ENCODE results near the gene GNAT2.
"Not testable (repeated sequence)": the region's sequence is repeated elsewhere in the genome, so short reads cannot be mapped to it uniquely, and the experiment has no call there.

GNAT2 gene

DNA sequence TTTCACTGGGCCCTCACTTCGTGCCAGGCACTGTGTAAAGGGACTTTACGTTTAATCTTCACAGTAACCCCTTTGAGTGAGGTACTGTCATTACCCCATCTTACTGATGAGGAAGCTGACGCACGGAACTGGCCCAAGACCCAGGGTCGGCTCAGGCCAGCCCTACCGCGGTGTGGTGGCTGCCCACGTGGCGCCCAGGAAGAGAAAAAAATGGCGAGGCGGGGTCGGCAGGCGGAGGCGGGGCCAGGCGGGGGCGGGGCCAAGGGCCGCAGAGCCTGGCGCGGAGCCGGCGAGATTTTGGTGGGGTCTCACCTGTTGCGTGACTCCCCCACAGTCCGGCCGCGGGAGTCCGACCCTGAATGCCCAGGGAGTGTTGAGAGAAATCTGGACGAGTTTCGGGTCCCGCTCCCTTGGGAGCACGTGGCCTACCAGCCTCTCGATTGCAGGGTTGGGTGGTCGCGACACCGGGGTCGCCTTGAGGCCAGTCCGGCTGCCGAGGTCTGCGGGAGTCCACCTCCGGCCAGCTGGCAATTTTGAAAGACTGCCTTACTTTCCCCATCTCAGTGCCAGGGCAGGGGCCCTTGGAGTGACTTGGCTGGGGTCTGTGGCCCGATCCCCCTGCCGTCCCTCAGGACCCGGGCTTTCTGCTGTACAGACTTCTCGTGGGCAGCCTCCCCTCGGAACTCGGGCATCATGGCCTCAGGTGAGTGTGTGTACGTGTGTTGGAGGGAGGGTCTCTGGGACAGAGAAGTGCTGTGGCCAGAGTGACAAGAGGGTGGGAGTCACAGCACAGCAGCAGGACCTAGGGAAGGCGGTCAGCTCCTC lies at the start of gene GNAT2, which contains the start of gene AMPD2:
Gene GNAT2 (minus strand): TSS at position 41 of the 825 bp plus-strand sequence. CDS start 6,746 bp downstream, outside the sequence.
Gene AMPD2 (plus strand): TSS at position 262 of the 825 bp plus-strand sequence. CDS start 1,339 bp downstream, outside the sequence.
- DNase-seq (ENCODE audit: low spot score): peak; percentile 49

DNA sequence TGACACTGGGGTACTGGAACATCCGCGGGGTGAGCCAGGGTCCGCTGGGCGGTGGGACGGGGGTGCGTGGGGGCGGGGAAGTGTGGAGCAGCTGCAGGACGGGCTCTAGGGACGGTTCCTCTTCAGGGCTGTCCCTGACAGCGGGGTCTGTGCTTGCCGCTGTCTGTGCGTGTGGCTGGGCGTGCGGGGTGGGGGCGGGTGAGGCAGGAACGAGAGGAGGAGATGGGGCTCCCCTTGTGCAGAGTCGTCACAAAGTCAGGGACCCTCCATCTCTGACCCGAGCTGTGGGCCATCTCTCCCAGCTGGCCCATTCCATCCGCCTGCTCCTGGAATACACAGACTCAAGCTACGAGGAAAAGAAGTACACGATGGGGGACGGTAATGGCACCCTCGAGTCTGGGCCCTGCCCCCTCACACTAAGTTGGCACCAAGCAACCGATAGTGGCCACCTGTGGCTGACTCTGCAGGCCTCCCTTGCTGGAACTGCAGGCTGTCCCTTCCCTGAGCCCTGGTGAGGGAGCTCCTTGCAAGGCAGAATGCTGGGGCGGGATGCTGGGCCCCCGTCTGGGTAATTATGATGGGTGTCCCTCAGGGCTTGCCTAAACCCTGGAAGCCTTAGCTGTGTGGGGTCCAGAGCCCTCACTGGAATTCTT lies 48.8 kb upstream of the GNAT2 start:
- no peak for DNase-seq (ENCODE audit: low spot score)

DNA sequence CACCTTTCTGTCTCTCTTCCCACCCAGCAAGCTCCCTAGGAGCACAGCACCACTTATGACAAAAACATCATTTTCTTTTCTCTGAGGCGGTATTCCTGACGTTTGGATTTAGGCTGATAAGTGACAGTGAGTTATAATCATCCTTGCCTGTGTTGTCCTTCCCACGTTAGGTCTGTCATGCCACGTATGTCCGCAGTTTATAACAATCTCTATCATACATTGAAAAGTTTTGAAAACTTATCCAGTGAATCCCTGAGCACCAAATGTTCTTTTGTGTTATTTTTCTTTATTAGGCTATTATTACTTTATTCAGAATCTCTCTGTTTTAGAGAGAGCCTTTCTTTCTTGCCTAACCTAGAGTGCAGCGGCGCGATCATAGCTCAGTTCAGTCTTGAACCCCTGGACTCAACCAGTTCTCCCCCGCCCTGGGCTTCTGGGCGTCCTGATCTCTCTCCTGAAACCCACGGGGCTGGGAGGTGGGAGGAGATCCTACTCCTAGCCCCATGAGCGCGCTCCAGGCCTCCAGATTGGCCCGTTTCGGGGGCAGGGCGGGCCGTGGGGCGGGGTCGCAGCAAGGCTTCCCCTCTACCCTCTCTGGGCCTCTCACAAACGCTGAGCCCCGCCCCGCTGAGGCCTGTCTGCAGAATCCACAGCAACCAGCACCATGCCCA lies 48.2 kb upstream of the GNAT2 start, which contains the start of gene GSTM2:
Gene GSTM2 (plus strand): TSS at position 606 of the 671 bp plus-strand sequence. CDS start 59 bp downstream, at position 665.
- DNase-seq (ENCODE audit: low spot score): peak; percentile 74

DNA sequence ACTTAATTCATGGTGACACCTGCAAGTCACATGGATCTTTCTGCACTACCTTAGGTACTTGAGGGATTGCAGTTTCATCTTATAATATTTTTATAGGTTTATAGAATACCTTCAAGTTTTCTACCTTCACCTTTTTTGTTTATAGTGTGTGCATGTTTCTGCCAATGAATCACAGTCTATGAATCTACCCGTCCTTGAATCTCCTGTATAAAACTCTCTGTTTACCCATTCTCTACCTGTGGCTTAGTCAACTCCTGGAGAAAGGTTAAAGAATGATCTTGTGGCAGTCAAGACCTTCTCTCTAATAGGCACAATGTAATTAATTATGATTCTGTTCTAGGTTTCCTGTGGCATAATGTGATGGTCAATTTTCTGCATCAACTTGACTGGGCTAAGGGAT lies 45.3 kb upstream of the GNAT2 start:
- DNase-seq (ENCODE audit: low spot score): no peak

DNA sequence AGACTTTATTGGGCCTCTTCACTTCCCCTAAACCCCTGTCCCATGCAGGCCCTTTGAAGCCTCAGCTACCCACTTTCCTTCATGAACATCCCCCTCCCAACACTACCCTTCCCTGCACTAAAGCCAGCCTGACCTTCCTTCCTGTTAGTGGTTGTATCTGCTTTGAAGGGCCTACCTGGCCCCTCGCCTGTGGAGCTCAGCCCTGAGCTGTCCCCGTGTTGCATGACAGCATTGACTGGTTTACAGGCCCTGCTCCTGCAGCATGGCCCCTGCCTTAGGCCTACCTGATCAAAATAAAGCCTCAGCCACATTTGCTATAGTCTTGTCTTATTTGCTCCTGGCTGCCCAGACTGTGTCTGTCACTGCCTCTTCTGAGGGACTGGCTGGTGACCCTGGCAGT lies 42.0 kb upstream of the GNAT2 start:
- no peak for DNase-seq (ENCODE audit: low spot score)

DNA sequence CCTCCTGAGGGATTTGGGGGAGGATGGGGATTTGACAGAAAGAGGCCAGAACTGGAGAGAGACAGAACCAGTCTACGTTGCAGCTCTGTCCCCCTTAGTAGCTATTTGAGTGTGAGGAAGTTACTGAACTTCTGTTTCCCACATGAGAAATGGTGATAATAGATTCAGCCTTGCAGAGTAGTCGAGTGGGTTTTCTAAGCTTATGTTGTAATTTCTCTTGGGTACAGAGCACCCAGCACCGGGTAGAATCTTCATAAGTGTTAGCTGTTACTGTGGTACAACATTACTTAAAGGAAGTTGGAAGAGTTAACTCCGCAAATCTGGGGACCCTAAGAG lies 41.2 kb upstream of the GNAT2 start:
- not testable (repeated sequence) for DNase-seq (ENCODE audit: low spot score)

DNA sequence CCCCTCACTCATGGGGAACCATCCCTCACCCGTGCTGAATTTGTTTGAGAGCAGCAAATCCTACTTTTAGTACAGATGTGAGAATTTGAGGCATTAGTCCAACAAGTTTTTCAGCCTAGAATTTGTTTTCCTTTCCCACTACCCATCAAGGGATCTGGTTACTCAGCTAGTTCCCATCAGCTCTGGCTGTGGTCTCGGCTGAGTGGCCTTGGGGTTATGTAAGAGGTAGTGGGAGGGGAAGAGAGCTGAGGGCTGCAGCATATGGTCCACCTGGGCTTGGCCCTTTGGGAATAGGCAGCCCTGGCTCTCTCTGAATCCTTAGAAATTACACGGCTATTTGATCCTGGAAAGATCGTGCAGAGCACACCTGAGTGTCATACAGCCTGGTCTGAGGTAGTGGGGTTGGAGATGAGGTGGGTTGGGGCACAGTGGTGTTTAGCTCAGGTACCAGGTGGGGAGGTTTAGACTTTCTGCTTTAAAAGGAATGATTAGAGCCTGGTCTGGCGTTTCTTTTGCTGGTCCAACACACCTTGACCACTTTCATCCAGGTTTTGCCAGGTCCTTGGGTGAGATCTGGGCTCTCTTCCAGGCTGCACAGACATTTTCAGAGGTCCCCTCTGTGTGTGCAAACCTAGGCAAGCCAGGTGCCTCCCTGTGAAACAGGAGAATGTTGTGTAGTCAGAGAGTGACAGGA lies 40.7 kb upstream of the GNAT2 start:
- DNase-seq (ENCODE audit: low spot score): no peak

DNA sequence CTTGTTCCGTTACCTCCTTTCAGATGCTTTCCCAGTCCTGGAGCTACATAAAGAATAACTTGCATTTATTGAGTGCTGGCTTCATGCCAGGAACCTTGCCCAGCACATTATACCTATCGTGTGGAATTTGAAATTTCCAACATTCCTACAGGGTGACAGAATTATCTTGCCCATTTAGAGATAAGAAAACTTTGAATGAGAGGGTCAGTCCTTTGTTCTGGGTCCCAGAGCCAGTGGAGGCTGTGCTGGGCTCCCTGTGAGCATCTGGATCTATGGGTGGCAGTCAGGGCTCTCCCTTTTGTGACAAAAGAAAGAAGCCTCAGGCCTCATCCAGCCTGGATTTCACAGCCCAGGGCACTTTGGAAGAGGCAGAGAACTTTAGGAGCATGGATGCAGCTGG lies 39.7 kb upstream of the GNAT2 start:
- DNase-seq (ENCODE audit: low spot score): no peak

DNA sequence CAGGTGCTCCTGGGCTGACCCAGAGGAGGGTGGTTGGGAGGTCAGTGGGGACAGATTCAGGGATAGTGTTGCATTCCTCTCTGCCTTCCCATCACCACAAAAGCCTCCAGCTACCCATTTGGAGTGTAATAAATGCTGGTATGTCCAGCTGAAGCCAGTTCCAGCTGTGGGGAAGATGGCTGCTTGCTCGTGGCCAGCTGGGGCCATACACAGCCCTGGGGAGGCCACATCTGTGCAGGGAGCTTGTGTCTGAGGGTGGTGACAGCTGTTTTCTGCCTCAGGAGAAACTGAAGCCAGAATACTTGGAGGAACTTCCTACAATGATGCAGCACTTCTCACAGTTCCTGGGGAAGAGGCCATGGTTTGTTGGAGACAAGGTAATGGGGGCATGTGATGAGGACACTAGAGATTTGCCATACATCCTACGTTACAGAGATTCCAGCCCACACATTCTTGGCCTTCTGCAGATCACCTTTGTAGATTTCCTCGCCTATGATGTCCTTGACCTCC lies 39.2 kb upstream of the GNAT2 start:
- no peak for DNase-seq (ENCODE audit: low spot score)

DNA sequence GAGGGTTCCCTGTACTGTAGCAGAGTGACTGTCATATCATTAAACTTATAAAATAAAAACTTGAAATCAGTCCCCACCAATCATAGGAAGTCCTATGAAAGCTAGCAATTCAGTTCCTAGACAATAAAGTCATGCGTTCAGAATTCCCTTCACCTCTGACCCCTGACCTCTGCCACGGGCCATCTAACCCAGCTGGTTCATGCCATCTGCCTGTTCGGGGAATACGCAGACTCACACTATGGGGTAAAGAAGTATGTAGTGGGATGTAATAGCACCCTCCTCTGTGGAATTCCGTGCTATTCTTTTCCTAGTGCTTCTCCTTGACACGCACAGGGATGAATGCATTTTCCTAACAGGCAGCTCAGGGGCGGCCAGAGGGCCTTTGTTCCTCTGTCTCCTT lies 38.6 kb upstream of the GNAT2 start:
- no peak for DNase-seq (ENCODE audit: low spot score)

DNA sequence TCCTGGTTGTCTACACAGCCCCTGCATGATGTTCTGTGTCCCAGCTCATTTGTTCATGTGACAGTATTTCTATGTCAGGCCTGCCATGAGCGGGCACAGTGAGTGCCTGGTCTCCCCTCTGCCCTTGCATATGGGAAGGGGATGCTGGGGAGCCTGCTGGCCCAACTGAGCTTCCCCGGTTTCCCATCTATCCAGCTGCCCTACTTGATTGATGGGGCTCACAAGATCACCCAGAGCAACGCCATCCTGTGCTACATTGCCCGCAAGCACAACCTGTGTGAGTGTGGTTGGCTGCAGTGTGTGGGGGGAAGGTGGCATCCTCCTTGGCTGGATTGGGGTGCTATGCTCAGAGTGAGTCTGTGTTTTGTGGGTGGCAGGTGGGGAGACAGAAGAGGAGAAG lies 38.0 kb upstream of the GNAT2 start:
- DNase-seq (ENCODE audit: low spot score): no peak

DNA sequence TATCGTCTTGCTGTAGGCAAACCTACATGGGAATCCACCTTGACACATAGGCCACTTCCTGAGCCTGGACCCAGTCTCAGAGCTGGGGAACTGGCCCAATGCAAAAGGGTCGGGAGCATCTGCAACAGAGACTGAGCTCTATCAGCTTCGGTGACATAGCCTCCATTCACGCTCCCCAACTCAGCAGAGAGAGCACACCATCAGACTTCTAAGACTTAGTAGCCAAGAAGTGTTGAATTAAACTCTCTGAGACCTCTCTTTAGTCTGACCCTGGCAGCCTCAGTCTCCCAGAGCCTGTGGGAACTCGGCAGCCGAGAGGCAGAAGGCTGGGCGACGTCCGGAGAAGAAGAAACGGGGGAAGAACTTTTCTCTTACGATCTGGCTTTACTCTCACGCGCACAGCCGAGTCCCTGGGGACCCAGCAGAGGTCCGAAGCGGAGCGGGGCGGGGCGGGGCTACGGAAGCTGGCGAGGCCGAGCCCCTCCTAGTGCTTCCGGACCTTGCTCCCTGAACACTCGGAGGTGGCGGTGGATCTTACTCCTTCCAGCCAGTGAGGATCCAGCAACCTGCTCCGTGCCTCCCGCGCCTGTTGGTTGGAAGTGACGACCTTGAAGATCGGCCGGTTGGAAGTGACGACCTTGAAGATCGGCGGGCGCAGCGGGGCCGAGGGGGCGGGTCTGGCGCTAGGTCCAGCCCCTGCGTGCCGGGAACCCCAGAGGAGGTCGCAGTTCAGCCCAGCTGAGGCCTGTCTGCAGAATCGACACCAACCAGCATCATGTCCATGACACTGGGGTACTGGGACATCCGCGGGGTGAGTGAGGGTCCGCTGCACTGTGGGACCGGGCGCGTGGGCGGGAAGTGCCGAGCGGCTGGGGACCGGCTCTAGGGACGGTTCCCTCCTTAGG lies 36.5 kb upstream of the GNAT2 start, which contains the start of gene GSTM4:
Gene GSTM4 (plus strand): TSS at position 485 of the 905 bp plus-strand sequence. CDS start 291 bp downstream, at position 776.
- peak; percentile 72 for DNase-seq (ENCODE audit: low spot score)

DNA sequence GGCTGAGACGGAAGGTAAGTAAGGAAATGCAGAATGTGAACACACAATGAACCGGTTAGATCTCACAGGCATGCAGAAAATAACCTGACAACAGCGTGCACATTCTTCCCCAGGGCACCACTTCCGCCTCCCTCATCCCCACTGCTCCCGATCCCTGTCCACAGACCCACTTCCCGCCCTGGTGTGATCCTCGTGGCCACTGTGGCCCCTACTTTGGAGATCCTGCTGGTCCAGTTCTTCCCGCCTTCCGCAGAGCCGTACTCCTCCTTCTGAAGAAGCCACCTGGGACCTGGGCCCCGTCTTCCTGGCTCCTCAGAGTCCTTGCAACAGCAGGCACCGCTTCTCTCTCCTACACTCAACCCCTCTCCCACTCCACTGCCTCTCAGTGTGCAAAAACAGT lies 35.1 kb upstream of the GNAT2 start:
- no peak for DNase-seq (ENCODE audit: low spot score)

DNA sequence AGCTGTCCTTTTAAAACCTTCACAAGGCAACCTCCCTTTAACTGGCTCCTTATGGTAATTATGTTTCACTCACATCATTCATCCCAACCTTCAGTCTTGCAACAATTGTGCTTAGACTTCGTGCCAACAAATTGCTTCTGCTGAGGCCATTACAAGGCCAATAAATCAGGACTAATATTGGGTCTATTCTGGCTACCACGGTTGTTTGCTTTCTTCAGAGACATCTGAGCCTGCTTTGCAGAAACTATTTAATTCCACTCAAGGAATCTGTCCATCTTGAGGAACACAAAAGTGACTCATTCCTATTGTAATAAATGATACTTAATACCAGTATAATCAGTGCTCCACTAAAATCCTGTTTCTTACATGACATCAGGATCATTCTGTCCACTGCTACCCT lies 33.9 kb upstream of the GNAT2 start:
- no peak for DNase-seq (ENCODE audit: low spot score)

DNA sequence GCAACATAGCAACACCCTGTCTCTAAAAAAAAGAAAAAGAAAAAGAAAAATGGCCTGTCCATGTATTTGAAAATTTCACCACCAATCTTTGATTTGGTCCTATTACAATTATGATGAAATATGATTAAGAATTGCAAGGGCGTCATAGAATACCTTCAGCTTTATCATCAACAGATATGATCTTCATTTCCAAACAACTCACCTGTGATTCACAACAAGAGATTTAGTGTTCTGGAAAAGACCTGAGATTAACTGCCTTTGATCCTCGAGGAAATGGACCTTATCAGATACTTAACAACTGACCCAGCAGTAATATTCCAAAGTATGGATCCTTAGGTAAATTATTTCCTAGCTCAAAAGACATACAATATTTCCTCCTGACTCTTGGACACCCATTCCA lies 33.0 kb upstream of the GNAT2 start:
- no peak for DNase-seq (ENCODE audit: low spot score)

DNA sequence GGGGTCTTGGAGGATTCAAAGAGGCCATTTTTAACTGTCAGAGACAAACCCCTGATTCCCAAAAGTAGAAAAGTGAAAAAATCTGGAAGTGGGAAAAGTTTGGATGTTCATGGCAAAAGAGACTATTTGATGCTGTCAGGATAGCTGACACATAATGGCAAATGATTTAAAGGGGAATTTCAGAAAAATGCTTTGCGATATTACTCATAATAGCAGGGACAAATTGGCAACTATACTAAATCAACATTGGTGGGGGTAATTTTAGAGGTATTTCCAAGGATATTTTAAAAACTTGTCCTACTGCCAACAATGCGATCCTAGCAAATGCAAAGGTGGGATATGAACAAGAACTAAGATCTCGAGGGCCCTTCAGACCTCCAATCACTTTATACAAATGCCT lies 31.2 kb upstream of the GNAT2 start:
- DNase-seq (ENCODE audit: low spot score): no peak

DNA sequence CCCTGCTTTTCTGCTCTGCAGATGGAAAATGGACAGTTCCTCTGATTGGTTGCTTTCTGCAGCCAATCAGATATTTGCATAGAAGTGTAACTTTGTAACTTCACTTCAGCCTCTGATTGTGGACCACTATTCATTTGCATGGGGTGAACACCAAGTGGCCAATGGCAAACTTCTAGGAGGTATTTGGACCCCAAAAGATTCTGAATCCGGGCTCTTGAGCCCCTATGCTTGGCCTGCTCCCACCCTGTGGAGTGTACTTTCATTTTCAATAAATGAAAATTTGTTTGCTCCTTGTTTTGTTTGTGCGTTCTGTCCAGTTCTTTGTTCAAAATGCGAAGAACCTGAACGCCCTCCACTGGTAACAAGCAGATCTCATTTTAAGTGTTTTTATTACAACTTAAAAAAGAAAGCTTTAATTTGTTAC lies 30.1 kb upstream of the GNAT2 start:
- DNase-seq (ENCODE audit: low spot score): peak; percentile 52

DNA sequence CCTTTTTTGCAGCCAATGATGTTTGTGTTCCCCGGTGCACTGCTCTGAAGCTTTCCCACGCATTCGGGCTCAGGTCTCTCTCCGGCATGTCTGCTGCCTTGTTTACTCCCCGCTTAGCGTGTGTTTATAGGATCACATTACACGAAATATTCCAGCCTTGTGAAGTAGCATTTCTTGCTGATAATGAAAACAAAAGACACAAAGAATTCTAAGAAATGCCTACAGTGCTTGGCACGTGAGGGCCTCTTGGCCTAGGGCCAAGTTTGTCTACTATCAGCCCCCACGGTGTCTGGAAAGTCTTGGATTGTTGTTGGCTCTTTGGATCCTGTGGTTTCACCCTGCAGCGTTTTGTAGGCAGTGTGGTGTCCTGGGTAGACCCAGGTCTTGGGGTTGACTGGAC lies 25.3 kb upstream of the GNAT2 start:
- DNase-seq (ENCODE audit: low spot score): no peak

DNA sequence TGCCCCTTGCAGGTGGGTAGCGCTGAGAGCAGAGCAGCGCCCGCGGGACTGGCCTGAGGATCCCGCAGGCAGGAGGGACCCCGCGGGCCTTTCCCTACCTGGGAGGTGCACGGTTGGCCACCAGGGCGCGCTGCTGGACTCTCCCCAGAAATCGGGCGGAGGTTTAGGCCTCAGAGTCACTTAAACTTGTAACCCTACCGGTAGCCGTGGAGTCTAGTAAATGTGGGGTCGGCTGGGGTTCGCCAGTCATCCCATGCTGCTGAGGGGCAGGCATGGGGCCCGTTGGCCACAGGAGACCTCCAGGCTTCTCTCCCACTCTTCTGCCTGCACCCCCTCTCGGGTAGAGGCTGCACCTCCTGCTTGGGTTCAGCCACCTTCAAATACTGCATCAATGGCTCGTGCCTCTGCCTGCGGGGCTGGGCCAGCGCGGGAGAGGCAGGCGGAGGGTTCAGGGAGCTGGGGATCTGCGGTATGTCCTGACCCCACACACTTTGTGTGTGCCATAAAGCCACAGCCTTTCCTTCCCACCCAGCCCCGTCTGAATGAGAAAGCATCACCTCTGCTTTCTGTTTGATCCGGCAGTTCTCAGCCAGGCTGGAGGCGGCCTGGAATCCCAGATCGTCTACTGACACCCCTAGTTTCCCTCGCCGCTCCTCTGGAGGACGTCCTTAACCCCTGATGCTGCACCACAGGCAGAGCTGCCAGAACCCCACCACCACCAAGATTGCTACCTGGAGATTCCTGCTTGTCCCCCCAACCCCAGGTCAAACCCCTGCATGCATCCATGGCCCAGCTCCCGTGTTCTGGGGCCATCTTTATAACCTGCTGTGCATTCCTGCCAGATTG lies 24.2 kb upstream of the GNAT2 start:
- peak; percentile 58 for DNase-seq (ENCODE audit: low spot score)

DNA sequence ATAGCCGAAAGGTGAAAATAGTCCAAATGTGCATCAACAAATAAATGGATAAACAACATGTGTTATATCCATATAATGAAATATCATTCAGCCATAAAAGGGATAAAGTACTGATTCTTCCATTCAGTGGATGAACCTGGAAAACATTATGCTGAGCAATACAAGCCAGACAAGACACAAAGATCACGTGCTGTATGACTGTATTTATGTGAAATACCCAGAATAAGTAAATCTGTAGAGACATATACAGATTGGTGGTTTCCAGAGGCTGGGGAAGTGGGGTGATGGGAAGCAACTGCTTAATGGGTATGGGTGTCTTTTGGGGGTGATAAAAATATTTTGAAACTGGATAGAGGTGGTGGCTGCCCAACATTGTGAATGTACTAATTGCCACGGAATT lies 23.2 kb upstream of the GNAT2 start:
- DNase-seq (ENCODE audit: low spot score): no peak

Data from globus pallidus (tissue), 1 donor.